Measurements from ENCODE around the gene NCOA3.

DNA sequence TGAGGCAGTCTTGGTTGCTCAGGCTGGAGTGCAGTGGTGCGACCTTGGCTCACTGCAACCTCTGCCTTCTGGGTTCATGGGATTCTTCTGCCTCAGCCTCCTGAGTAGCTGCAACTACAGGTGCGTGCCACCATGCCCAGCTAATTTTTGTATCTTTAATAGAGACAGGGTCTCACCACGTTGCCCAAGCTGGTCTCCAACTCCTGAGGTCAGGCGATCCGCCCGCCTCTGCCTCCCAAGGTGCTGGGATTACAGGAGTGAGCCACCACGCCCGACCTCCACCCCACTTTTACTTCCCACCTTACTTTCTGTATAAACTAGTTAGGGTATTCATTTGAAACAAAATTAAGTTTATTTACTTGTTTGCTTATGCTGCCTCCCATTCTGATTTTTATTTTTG lies 86.5 kb downstream of the NCOA3 start:
- TF ChIP-seq POLR2AphosphoS5 (IDR thresholded peaks at IDR 0.05; ENCODE audit: low read depth, low read length) (no peak), TAF1 (IDR thresholded peaks at IDR 0.05; ENCODE audit: borderline replicate concordance, low read depth, low read length) (no peak), POLR2A (IDR thresholded peaks at IDR 0.05; ENCODE audit: low read depth, low read length) (no peak)
